Measurements from ENCODE around the gene ATG4D.
A peak's percentile ranks its signal among the peaks of the same experiment; 100 is the strongest.
"Not testable (repeated sequence)": the region's sequence is repeated elsewhere in the genome, so short reads cannot be mapped to it uniquely, and the experiment has no call there.

ATG4D gene

DNA sequence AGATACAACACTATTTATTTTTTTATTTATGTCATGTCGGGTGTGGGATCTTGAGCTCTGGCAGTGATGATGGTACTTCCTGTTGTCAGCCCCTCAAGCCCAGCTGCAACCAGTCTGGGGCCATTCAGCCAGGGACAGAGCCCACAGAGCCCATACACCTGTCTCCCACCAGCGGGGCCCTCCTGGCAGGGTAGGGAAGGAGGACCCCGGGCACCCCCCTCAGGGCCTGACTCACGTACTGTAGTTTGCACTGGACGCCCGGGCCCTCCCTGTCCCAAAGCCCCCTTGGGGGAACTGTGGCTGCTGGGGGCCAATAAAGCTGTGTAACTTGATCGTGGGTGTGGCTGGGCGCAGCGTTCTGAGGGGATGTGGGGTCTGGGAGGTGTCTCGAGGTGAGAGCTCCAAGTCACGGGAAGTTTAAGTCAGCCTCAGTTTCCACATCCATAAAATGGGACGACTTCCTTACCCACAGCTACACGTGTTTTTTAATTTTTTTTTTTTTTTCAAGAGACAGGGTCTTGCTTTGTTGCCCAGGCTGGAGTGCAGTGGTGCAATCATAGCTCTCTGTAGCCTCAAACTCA is 9.5 kb downstream of the ATG4D start:
- no peak for DNase-seq

DNA sequence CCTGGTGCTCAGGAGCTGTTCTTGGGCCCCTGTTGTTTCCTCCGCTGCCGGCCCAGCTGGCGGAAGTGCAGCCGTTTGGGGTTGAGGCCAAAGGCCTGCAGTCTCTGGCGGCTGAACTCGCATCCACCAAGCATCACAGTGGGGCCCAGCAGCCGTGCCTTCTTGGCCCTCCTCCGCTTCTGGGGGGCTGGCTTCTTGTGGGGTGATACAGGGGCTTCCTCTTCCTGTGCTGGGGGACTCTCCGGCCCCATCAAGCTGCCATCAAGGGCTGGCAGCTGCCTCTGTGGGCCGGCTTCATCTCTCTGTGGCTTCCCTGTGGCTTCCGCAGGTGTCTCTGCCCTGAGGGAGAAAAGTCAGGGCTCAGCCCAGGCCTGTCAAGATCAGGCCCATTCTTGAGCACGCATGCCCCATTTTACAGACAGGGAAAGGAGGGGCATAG is 10.3 kb downstream of the ATG4D start:
- DNase-seq = peak; percentile 73

DNA sequence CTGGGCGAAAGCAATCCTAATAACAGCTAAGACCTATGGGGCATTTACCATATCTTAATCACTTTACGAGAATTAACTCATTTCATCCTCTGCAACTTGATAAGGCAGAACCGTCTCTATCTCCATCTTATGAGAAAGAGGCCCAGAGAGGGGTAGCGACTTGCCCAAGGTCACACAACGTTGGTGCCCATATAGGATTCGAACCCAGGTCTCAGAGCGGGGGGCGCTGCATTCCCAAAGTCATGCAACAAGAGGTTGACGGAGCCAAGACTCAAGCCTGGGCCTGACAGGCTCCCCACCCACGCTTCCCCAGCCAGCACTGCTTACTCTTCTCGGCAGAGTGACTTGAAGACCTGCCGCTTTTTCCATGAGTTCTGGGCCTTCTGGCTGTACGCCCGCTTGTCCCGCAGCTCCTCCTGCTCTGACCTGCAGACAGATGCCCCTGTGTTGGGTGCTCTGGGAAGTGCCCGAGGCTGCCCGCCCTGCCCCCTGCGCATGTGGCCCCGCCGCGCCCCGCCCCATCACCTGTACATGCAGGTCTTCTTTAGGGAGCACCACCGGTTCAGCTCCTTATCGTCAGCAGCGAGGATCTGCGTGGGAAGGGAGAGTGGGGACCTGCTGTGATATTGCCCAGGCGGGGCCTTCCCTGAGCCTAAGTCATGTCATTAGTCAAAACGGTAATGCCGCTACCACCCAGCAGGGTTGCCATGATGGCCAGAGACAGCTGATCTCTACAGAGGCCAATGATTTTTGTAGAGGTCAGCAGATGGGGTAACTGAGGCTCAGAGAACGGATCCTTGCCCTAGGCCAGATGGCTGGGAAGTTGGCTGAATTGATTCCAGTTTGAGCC is 11.3 kb downstream of the ATG4D start:
- no peak for DNase-seq

DNA sequence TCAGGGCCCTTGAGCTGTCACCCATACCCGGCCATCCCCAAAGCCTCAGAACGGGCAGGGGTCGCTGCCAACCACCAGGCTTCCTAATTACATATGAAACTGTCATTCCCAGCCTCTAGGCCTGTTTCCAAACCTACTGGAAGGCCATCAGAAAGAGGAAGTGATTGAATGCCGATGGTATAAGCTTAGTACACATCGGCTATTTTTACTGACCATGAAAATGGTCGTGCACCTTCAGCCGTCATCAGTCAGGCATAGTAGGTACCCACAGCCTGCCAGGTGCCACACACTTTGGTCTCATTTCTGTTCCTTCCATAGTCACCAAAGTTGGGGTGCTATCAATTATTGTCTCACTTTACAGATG is 11.9 kb downstream of the ATG4D start:
- DNase-seq = no peak

DNA sequence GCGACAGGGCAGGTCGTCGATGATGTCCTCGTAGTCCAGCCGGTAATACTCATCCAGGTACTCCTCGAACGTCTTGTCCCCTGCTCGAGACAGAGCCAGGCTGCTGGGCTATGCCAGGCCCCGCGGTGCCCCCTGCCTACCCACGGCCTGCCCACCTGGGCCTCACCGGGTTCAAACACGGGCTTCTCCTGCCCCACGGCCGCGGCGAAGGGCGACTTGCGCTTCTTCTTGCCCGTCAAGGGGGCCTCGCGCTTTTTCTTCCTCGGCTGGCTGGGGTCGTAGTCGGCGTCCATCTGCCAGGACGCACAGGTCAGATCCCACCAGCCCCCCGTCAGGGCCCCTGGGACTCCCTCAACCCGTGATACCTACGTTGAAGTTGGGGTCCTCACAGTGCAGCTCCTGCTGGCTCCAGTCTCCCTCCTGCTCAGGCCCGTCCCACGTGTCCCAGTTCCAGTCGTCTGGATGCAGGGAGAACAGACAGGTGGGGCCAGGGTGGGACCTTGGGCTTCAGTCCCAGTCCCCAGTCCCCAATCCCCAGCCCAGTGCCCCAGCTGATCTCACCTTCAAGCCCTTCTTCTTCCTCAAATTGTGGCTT is 14.0 kb downstream of the ATG4D start:
- no peak for DNase-seq

DNA sequence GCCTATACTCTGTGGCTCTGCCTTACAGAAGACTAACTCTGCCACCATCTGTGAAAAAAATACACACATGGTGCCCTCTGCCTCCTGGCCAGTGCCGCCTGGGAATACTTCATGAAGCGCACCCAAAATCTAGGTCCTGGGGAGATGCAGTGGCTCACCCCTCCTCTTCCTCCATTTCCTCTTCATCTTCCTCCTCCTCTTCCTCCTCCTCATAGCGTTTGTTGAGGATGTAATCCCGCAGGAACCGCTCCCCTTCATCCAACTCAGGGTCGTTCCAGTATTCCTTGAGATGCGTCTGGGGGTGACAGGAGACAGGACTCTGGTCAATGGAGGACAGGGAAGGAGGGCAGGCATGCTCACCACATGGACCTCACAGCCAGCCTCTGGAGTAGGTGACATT is 16.4 kb downstream of the ATG4D start:
- no peak for DNase-seq

DNA sequence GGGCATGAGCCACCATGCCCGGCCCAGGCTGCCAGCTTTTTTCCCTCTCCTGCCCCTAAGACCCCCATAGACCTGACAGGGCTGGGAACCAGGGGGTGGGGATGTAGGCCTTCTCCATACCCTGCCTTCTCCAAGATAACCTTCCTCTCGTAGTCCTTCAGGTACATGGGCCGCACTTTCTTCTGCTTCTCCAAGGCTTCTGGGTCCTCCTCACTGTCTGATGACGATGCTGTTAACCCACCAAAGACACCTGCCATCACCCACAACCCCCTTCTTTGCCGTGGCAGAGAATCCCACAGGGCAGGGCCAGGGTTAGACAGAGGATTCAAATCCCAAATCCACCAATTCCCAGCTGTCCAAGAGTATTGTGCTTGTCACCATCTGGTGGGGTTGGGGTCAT is 18.9 kb downstream of the ATG4D start:
- no peak for DNase-seq

DNA sequence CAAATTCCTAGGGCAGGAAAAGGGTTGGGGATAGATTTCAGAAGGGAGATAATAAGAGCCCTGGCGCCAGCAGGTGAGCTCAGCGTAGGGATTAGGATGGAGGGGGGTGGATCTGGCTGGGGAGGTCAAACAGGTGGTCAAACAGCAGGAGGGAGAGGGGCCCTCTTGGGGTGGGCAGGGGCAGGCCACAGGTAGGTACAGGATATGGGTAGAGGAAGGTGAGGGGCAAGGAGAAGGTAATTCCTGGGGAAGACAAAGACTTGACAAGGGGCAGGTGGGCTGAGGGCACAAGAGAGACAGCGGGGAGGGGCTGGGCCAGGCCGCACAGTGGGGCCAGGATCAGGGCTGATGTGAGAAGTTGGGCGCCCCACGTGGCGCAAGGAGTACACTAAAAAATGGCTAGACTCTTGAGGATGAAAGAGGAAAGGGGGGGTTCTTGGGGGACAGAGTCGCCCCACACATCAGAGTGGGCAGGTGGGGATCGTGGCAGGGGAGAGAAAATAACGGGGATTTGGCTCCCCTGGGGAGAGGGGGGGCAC is 21.4 kb downstream of the ATG4D start:
- DNase-seq = peak; percentile 67

DNA sequence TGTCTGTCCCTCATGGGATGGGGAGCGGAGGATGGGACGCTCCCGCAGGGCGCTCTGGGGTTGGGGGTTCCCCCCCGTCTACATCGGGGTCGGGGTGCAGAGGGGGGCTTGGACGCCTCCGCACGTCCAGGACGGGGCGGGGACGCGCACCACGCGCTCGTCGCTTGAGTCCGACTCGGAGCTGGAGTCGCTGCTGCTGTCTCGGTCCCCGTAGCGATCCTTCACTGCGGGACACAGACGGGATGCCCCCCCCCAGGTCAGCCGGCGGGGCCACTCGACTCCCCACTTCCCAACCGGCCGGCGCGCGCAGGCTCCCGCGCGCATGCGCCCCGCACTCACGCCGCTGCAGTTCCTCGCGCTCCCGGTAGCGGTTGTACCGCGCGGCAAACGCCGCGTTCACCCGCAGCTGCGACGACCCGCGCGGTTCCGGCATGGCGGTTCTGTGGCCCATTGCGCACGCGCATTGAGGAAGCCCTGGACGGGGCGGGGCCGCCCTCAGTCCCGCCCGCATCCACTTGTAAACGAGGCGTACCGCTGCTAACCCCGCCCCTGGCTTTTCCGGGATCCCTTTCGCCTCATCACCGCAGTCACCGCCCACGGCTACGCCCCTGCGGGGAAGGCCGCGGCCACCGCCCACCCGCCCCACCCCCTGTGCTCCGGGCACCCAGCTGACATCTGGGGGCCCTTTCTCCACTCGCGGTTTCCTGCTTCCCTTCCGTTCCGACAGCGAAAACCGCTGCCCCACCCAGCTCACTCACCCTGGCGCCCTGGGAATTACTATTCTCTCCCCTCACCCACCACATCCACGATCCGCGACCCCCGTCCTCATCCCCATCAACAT is 22.1 kb downstream of the ATG4D start, which contains the start of gene KRI1:
Gene KRI1 (minus strand): TSS at position 444 of the 841 bp plus-strand sequence. CDS start 11 bp downstream, at position 433.
- DNase-seq = peak; percentile 99

DNA sequence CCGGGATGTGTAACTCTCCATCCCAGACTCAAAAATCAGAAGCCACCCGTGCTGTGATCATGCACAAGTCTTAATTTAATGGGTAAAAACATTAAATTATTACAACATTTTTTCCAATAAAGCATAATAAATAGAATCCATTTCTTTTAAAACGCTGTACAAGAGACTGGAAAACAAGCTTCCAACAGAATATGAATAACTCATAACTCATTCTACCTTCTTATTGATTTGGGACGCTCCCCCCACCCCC is 22.6 kb downstream of the ATG4D start:
- no peak for DNase-seq

DNA sequence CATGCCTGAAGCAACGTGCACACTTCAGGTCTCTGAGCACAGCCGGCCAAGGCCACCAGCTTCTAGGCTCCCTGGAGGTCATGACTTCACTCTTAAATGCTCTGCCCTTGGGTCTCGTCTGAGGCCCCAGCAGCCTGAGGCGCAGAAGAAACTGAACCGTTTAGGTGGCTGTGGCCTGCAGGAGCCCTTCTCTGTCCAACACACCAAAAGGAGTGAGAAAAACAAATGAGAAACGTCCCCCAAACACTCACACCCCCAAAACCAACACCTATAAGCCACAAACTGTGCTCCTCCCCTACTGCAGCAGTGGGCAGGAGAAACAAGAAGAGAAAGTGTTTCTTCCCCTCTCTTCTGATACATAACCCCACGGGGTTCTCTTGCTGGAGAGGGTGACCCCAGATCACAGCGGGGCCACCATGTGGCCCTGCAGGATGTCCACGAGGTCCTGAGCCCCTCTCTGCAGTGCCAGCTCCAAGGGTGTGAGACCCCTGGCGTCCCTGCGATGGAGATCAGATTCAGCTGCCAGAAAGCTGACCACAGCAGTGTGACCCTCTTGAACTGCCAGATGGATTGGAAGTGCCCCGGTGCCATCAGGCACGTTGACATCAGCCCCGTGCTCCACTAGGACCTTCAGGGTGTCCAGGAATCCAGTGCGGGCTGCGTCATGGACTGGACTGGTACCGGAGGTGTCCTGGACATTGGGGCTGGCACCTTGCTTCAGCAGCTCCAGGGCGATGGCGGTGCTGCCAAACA is 23.1 kb downstream of the ATG4D start:
- peak; percentile 73 for DNase-seq

DNA sequence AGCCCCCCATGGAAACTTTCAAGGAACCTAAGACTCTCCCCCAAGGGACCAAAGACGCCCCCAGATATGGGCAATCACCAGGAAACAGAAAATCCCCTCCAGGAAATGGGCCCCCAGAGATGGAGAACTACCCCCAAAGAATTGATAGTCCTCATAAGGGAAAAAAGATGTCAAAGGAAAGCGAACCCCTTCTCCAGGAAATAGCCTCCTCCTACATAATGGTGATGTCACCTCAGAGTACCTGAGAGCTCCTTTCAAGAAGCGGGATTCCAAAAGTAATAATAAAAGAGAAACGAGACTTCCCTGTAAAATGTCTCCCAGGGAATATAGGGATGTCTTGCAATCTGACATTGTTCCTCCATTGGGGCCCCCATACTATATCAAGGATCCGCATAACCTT is 24.0 kb downstream of the ATG4D start:
- no peak for DNase-seq

DNA sequence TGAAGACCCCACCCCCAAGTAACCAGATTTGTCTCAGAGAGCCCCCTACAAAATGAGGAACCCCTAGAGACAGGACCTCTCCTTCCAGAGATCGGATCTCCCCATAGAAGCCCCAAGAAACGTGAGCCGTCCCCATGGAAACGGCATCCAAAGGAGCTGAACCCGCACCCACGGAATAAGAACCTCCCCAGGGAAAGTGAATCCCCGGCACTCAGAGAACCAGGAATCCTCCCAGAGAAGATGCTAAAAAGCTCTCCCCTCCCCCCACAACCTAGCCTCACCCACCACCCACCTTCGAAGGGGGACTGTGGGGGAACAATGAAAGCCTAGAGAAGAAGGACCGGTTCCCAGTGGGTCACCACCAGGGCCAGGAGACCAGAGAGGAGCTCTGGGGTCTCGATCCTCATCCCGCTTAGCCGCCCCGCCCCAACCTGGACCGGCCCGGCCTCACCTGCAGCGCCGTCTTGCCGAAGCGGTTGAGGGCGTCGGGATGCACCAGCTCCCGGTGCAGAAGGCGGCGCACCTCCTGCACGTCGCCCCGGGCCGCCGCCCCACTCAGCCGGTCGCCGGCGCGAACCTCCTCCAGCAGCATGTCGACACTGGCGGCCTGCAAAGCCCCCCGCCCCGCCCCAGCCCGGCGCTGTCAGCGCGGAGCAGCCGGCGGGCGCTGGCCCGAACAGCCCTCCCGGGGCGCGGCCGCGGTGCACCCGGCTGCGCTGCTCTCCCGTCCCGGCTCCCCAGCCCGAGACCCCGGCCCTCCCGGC is 24.5 kb downstream of the ATG4D start:
- DNase-seq = peak; percentile 68

DNA sequence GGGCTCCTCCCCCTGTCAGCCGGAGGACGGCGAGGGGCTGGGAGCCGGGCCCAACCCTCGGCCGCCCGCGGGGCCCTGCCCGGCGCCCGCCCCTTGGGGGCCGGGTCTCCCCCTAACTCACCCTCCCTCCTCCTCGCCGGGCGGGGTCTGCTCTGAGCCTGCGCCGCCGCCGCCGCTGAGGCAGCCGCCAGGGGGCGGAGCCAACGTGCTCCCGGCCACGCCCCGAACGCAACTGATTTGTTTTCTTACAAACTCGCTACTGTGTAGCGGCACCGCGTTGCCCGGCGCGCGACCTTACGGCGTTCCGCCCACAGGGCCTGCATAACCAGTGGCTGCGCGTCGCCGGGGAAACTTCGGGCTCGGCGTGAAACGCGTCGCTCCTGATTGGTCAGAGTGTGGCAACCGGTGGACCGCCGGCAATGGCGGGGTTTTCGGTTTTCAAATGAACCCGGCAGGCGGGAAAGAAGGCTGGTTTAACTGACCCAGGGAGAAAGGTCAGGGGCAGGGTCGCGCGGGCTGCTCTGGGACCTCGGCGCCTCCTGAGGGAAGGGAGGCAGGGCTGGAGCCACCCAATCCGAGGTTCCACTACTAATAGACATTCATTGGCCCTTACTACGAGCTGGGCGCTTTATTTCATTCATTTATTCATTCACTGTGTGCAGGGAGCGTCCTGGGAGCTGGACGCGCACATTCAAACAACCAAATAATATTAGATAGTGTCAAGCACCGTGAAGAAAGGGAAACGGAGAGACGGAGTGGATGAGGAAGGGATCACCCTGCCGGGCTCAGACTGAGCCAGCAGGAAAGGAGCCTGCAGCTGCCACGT is 25.3 kb downstream of the ATG4D start, which contains the start of gene CDKN2D:
Gene CDKN2D (minus strand): TSS at position 154 of the 826 bp plus-strand sequence. CDS start 326 bp downstream, outside the sequence.
- peak; percentile 100 for DNase-seq

DNA sequence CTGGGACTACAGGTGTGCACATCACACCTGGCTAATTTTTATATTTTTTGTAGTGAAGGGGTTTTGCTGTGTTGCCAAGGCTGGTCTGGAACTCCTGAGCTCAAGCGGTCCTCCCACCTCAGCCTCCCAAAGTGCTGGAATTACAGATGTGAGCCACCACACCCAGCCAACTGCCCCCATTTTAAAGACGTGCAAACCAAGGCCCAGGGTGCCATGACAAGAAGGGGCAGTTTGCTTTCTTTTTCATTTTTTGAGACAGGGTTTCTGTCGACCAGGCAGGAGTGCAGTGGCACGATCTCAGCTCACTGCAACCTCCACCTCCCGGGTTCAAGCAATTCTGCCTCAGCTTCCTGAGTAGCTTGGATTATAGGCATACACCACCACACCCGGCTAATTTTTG is 30.1 kb downstream of the ATG4D start:
- not testable (repeated sequence) for DNase-seq

DNA sequence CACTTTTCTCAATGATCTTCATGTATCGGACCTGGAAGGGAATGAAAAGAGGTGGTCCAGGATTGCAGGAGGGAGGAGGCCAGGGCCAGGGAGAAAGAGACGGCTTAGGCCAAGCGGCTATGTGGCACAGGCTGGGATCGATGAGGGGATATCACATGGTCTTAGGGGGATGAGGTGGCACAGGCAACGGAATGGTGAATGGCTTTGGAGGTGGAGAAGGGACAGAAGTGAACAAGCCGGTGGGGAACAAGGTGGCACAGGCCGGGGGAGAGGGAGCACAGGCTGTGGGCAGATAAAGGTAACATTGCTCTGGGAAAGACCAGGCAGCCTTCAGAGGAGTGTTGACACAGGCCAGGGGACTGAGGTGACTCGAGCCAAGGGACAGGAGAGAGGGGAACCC is 30.8 kb downstream of the ATG4D start:
- DNase-seq = no peak

DNA sequence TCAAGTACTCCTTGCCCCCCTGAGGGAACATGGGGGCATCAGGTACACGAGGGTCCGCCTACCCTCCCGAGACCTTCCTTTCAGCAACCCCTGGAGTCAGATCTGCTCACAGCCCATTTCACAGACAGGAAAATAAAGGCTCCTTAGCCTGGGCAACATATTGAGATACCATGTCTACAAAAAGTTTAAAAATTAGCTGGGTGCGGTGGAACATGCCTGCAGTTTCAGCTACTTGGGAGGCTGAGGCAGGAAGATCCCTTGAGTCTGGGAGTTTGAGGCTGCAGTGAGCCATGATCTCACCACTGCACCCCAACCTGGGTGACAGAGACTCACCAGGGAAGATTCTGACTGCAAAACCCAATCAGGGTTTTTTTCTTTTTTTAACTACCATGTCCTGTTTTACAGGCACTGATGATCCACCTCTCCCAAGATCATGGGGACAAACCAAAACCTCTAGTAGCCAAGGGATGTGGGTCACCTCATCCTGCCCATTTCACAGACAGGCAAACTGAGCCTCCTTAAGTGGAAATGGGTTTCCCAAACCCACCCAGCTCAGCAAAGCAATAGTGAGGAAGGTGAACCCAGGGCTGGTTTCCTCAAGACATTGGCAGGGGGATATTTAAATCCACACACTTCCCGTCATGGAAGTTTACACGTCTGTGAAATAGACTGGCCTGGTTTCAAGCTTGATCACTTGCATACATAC is 31.5 kb downstream of the ATG4D start:
- DNase-seq = no peak

DNA sequence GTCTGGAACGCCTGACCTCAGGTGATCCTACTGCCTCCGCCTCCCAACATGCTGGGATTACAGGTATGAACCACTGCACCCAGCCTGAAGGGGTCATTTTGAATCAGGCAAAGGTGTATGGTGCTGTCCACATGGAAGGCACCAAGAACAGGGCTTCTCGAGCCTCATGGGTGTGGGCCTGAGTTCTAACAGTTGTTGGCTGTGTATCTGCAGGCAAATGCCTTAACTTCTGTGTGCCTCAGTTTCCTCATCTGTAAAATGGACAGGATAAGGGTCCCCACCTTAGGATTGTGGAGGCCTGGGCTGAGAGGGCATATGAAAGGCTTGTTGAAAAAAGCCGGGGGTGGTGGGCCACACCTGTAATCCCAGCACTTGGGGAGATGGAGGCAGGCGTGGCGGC is 34.2 kb downstream of the ATG4D start:
- no peak for DNase-seq

DNA sequence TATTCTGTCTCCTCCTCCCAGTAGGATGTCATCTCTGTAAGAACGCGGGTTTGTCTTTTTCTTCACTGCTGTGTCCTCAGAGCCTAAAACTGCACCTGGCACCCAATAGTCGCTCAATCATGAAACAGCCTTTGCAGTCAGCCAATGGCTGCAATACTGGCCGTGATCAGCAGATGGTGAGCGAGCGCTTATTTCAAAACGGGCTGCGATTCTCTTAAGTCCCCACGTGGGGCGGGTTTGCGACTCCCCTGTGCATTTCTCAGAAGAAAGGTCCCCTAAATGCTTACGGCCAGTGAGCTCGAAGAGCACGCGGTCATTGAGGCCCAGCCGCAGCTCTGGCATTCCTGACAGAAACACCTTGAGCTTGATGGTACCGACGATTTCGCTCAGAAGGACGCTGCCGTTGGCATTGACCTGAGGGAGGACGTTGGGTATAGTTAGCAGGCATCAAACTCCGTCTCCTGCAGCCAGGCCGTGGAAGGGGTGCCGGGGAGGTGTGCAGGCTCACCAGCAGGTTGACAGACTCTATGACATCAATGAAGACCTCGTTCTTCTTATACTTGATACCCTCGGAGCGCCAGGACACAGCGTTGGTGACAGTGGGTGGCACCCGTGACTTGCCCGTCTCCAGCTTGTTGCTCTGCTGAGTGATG is 37.4 kb downstream of the ATG4D start:
- peak; percentile 88 for DNase-seq
